NCI-H187 treated with DMSO at 0.1 percent for 48 hours (cell line): ENCODE data around the gene BMP3.

Source experiments
- DNase-seq: peaks from one replicate; lab custom pipeline; 2025; lab: John Stamatoyannopoulos, UW

Gene BMP3

DNA sequence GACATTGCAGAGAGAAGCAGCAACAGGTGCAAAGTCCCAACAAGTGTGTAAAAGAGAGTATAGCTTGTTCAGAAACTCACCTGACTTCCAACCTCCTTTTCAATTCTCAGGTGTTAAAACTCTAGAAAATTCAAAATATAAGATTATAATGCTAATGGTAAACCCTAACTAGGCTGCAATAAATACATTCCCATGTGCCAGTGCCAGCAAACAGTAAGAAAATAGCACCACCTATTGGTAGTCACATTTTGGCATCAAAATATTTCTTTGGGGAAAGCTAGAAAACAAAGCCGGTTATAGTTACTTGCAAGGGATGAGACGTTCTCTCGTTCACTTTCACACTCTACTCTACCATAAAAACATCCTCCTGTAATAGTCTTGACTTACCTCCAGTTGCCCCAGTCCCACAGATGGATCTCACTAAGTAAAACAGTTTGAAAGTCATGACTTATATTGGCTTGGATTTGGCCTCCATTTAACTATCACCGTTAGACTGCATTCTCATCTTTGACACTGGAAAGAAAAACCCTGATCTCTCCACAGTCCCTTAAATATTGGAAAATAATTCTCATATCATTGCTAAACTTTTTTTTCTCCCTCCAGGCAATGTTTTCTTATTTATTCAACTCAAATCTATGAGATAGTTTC is 9.6 kb downstream of the BMP3 start:
- peak; percentile 40 for DNase-seq

GRCh38 chr4:81042578-81043365 is 12.3 kb downstream of the BMP3 start:
- DNase-seq: no peak

GRCh38 chr4:81049330-81049729 is 18.8 kb downstream of the BMP3 start:
- DNase-seq: no peak

DNA sequence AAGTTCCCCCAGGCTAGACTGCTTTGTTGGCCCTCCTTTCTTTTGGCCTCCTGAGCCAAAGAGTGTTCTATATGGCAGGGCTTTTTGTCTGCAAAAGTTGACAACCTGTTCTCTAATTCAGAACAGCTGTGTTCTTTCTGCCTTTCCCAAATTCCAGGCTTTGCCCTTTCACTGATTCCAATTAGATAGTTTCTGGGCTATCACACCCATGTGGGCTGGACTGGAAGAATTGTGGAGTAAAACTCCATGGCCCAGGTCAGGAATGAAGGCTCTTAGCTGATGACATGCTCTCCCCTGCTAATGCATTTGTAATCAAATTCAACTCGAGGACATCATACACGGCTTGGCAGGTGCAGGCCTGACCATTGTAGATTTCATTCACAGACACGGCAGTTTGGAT is 19.4 kb downstream of the BMP3 start:
- no peak for DNase-seq

DNA sequence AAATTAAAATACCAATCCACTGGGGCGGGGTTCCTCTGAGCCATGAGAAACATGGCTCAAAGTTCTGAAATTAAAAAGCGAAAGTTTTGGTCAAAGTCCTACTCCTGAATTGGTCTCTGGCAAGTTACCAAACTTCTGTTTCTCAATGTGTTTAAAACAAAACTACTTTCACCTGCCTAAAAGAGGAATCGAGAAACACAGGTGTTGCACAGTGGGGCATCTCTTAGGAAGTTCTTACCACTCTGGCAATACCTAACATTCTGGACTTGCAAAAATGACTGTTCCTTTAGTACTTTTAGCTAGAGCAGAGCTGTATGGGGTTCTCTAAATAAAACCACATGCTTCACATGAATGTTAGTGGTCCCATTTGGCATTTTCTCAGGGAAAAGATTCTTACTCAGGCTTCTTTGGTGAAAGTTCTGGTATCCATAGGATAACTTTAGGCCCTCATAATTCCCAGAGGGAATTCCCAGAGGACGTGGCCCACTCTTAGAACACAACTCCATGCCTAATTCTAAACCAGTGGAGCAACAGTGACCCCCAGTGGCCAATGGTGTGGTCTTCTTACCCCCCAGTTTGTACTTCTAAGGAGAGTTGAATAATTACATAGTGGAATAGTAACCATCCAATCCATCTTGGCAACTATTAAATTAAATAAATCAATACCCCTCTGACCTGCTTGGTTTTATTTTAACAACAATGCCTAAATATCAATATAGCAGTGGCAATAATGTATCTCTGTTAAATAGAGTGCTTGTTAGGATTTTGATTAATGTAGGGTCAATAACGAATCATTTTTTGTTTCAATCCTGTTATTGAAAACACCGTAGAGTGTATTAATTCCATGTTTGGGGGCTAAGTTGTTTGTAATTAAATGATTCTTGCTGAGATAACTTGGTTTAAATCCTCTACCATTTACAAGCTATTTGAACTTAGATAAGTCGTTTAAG is 21.9 kb downstream of the BMP3 start:
- DNase-seq: no peak

DNA sequence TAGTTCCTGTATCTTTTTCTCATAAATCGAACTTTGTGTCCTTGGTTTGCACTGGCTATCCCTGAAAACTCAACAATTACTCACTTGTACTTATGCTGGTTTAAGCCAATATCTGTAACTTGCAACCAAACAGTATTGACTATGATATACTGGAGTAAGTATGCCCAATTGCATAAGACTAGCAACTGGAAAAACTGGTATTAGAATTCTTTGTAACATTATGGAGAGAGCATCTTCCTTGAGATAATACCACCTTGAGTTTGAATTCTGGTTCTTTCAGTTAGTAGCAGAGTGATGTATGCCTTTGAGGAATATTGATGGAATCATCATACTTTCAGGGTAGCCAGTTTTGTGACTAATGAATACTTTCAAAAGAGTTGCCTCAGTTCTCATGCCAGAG is 28.1 kb downstream of the BMP3 start:
- DNase-seq: no peak

GRCh38 chr4:81060587-81061343 is 30.3 kb downstream of the BMP3 start:
- DNase-seq: no peak

- DNase-seq: no peak
Observed at GRCh38 chr4:81061344-81061730, 30.8 kb downstream of the BMP3 start.

DNA sequence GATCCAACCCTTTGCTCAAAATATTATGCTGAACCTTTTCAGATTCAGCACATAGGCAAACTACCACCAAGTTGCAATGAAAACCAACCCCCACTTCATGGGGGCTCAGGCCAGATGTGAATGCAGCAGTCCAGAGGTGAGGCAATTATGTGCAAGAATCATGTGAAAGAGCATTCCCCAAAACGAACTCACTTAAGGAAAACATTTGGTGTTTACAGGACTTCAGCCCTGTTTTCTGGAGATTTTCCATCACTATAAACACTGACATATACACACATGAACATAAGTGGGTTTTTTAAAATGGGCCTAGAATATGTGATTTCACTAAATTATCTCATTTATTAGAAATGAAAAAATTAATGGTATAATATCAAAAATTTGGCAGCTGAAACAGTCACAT is 31.5 kb downstream of the BMP3 start:
- DNase-seq: no peak

DNA sequence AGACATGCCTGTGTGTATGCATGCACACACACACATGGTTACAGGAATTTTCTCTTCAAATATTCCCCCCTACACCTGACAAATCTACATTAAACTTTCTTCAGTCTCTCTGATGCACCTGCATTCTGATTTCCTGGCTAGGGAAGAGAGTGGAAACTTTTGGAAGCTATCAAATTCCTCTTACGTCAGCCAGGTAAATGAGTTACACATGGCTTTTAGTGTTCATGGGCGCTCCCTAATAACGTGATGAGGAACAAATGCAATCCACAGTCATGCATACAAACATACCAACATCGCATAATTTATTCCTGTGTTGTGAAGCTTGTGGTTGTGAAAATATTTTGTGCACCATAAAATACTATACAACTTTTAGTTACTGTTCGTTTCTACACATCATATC is 34.9 kb downstream of the BMP3 start:
- no peak for DNase-seq

DNA sequence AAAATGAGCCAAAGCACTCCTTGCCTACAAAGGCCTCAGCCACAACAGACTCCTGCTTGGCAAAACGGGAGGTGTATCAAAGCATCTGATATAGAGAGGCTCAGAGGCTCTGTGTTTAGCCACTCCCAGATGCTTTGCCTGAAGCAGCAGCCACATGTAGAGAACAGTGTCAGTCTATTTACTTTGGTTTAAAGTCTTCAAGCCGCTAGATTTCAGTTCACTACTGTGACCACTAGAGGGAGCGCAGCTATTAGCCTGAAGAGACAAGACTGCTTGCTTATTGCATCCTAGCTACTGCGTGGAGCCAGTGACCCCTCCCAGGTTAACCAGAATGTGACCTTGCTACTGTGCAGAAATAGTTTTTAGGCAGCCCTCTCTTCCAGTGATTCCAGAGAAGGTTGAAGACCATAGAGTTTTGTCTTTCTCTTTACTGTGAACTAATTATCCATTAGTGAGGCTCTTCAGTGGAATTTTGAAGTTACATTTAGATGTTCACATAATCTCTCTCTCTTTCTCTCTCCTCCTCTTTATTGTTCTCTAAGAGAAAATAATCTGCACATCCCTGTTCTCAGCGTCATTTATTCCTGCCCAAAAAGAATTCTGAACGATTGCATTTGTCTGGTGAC is 39.3 kb downstream of the BMP3 start:
- peak; percentile 75 for DNase-seq

DNA sequence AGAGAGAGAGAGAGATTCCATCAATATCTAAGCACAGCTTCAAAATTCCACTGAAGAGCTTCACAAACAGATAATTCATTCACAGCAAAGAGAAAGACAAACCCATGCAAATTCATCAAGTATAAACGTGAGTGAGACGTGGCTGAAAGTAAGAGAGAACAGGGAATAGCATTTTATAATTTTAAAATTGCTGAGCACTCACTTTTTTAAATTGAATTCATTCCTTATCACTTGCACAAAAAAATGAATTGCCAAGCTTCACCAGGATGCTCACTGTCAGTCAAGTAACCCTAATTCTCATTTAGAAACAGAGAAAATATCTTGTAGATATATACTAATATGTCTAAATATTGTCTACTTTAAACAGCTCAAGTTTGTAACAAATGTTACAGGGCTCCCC is 40.5 kb downstream of the BMP3 start:
- no peak for DNase-seq

DNA sequence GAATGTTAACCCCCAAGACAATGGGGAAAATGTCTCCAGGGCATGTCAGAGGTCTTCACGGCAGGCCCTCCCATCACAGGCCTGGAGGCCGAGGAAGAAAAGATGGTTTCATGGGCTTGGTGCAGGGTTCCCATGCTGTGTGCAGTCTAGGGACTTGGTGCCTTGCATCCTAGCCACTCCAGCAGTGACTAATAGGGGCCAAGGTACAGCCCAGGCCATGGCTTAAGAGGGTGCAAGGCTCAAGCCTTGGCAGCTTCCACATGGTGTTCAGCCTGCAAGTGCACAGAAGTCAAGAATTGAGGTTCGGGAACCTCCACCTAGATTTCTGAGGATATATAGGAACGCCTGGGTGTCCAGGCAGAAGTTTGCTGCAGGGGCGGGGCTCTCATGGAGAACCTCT is 50.6 kb downstream of the BMP3 start:
- no peak for DNase-seq

DNA sequence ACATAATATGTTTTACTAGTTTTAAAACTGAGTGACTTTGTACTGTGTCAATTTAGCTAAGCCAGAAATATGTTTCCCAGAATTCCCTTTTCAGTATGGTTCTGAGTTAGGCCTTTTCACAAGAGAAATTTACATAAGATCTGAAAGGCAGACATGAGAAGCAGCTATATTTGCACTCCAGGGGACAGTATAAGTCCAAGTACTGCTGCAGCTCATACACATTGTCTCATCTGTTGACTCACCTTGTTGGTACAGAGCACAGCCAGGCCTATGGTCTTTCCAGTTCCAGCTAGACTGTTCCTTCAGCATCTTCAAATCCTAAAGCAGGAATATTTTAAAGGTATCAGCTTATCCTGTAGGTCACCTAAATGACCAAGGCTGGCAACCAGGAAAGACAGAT is 53.5 kb downstream of the BMP3 start:
- DNase-seq: no peak

GRCh38 chr4:81084634-81085033 is 54.1 kb downstream of the BMP3 start:
- DNase-seq: no peak

- no peak for DNase-seq
Observed at GRCh38 chr4:81085291-81085690, 54.8 kb downstream of the BMP3 start.

DNA sequence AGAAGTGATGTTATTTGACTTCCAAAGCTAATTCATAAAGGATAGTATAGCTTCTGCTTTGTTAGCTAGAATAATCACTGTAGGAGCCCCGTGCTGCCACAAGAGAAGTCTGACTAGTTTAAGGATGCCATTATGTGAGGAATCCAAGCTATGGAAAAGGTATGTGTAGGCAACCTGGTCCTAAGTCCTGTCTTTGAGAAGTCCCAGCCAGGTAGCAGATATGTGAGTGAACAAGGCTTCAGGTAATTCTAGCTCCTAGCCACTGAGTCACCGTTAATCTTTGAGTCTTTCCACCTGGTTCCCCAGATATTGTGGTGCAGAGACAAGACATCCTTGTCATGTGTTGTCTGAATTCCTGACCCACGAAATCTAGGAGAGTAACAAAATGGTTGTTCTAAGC is 55.5 kb downstream of the BMP3 start:
- DNase-seq: no peak

DNA sequence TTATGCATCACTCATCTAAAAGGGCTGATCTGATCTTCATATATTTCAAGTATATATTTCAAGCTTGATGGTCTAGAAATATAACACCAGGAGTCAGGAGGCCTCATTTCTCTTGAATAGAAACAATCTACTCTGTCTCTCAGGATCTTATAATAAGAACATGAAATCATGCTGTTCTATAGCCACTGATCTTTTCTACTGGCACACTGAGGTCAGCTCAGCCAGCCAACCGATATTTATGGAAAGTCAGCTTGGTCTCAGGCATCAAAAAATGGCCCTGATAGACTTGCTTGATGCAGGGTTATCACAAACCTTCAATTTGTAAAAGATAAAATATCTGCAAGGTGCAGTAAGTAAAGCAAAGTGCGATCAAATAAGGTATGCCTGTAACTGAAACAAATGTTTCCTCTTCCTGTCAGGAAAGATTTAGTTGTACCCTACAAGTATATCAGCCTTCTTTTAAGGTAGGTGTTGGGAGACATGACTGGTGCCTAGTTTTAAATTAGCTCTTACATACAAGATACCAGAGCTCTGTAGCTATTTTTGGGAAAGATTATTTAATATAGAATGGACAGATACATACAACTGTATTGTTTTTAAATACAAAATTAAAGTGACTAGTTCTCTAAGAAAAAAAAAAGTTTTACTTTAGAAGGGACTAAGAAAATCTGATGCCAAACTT is 63.4 kb downstream of the BMP3 start:
- no peak for DNase-seq

DNA sequence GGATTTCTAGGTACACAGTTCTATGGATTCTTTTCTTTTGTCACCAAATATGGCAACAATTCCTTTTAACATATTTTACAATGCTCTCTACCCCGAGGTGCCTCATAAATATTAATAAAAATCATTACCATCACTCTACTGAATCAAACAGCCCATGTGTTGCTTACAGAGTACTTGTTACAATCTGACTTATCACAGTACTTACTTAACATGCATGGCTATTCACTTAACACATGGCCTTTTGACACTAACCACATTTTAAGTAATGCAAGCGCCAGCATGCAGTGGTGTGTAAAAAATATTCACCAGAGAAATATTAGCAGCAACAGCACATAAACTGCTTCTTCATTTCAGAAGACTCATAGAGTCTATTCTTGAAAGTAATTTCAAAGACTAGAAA is 64.9 kb downstream of the BMP3 start:
- no peak for DNase-seq

DNA sequence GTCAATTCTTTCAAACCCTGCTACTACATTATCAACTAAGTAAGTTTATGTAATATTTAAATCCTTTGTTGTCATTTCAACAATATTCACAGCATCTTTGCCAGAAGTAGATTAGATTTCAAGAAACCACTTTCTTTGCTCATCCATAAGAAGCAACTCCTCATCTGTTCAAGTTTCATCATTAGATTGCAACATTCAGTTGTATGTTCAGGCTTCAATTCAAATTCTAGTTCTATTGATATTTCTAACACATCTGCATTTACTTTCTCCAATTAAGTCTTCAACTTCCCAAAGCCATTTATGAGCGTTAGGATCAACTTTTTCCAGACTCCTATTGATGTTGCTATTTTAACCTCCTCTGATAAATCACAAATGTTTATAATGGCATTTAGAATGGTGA is 66.1 kb downstream of the BMP3 start:
- DNase-seq: no peak

- DNase-seq: no peak
Observed at GRCh38 chr4:81102107-81102506, 71.6 kb downstream of the BMP3 start.
